Measurements from ENCODE around the gene FZD8.

FZD8 gene

GRCh38 chr10:35606430-35606829 lies 35.7 kb downstream of the FZD8 start:
- DNase-seq (ENCODE audit: low spot score) = no peak

GRCh38 chr10:35605191-35605590 lies 36.9 kb downstream of the FZD8 start, which contains the start of gene GJD4:
TSS of gene GJD4 (plus strand) at chr10:35605341. CDS start at chr10:35605568, 227 bp downstream.
- no peak for DNase-seq (ENCODE audit: low spot score)

DNA sequence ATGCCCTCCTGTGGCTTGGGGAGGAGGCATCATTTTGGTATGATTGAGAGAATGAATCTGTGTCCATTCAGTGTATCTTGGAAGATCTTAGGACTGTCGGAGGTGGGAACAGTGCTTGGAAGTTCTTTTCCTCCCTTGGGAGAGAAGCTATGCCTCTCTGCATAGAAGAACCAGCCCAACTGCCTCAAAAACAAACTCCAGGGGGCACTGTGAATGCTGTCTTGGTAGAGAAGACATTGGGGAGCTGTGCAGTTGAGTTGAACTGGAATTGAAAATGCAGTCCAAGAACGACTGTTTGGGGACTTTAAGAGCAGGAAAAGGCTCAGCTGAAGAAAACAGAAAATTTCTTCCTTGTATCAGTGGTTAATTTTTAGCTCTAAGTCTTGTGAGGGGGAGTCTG lies 41.9 kb downstream of the FZD8 start:
- DNase-seq (ENCODE audit: low spot score) = no peak

DNA sequence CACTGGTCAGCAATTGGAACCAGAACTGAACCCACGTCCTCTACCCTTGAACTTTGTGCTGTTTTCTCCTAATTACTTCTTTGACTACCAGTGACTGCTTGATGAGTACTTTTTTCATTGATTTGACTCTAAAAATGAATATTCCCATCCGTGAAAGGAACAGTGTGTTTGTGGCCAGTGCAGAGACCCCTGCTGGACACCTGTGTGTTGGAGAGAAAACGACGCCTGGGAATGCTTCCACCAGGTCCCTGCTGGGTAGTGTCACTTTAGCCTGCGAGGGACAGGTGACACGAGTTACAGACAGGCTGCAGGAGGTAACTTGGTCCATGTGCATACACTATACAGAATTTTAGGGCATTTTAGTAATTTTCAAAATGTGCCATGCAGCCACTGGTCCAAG lies 43.7 kb downstream of the FZD8 start:
- peak; percentile 8 for DNase-seq (ENCODE audit: low spot score)

DNA sequence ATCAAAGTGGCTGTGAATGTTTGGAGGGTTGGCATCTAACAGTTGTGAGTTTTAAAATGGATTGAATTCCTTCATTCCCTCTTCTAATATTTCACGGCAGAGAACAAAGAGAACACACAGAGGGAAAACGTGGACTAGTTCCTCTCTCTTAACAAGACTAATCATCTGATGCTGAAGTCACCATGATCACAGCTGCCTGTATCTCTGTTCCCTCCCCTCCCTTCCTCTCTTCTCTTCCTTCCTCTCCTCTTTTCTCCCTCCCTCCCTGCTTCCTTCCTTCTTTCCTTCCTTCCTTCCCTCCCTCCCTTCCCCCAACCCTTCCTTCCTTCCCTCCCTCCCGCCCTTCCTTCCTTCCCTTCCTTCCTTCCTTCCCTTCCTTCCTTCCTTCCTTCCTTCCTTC lies 47.0 kb downstream of the FZD8 start:
- no peak for DNase-seq (ENCODE audit: low spot score)

- no peak for DNase-seq (ENCODE audit: low spot score)
Measured at GRCh38 chr10:35594115-35595079, 47.7 kb downstream of the FZD8 start.

DNA sequence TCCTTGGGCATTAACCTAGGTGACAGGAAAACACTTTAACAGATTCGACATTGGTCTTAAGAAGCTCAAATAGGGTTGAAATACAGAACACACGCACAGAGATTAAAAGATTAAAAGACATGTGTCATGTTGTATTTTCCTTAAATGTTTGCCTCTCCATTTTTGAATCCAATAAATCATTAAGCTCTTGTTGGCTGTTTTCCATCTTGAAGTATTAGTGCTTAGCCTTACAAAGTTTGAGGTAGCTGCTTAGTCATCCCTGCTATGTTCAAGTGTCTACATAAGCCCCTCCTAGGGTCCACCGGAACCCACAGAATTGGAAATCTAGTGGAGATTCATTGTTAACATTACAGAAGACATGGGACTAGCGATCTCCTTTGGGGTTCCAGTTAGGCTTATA lies 49.7 kb downstream of the FZD8 start:
- no peak for DNase-seq (ENCODE audit: low spot score)

DNA sequence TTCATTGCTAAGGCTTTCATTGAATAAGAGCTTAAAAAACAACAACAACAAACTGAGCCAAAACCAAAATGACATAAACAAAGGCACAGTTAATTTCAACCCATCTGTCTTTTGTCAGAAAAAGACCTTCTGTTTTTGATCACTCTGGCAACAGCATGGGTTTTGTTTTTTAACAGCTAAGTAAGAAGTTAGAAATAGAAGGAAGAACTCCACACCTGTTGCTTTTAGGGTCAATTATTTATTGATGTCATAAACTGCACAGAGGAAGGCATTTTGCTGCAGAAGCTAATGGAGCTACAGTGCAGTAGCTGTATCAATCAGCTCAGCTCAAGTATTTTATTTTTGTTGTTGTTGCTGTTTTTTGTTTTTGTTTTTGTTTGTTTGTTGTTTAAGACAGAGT lies 53.3 kb downstream of the FZD8 start:
- DNase-seq (ENCODE audit: low spot score) = no peak

Measured in cerebellar cortex (tissue), 1 donor.